GM06990 (cell line): ENCODE measurements around the gene STARD8.

Experiments used
- DNase-seq: peaks from one replicate; pipeline ENCODE4 v3.0.0-alpha.2; 2011; ENCODE audit not compliant: insufficient read length; ENCODE audit errors: extremely low read depth
- H3K27me3 ChIP-seq: replicated peaks from 2 replicates; pipeline ENCODE4 v1.6.0; 2011; ENCODE audit warnings: low read length; ENCODE audit not compliant: control insufficient read depth, insufficient read depth
- H3K36me3 ChIP-seq: 2 replicates; pipeline ENCODE4 v1.5.1; 2011; ENCODE audit warnings: low read length; ENCODE audit not compliant: control insufficient read depth, insufficient read depth
- H3K4me3 ChIP-seq: replicated peaks from 2 replicates; pipeline ENCODE4 v1.5.1; 2011; ENCODE audit warnings: low read depth, mild to moderate bottlenecking, control low read depth, low read length
- TF ChIP-seq, protein P1 (sequence below): IDR thresholded peaks from 2 replicates; pipeline ENCODE4 v1.5.1; 2011; ENCODE audit warnings: low read length, control low read depth, mild to moderate bottlenecking, inconsistent platforms; ENCODE audit not compliant: insufficient read depth, poor library complexity, severe bottlenecking

Gene STARD8

DNA sequence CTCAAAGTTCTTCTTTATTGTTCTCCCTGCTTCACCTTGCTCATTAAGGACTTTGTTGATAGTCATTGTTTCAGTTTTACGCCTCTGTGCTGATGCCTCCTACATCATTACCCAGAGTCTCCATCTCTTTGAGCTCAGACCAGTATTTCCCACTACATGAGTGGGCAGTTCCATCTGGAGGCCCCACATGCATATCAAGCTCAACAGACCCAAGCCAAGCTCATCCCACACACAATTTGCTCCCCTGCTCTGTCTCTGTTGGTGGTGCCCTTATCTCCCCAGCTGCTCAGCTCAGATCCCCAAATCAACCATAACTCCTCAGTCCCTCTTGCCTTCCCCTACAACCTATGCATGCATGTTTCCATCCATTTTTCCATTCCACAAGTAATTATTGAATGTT, 96.3 kb downstream of the STARD8 start:
- TF ChIP-seq, protein P1, sequence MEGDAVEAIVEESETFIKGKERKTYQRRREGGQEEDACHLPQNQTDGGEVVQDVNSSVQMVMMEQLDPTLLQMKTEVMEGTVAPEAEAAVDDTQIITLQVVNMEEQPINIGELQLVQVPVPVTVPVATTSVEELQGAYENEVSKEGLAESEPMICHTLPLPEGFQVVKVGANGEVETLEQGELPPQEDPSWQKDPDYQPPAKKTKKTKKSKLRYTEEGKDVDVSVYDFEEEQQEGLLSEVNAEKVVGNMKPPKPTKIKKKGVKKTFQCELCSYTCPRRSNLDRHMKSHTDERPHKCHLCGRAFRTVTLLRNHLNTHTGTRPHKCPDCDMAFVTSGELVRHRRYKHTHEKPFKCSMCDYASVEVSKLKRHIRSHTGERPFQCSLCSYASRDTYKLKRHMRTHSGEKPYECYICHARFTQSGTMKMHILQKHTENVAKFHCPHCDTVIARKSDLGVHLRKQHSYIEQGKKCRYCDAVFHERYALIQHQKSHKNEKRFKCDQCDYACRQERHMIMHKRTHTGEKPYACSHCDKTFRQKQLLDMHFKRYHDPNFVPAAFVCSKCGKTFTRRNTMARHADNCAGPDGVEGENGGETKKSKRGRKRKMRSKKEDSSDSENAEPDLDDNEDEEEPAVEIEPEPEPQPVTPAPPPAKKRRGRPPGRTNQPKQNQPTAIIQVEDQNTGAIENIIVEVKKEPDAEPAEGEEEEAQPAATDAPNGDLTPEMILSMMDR: no peak

DNA sequence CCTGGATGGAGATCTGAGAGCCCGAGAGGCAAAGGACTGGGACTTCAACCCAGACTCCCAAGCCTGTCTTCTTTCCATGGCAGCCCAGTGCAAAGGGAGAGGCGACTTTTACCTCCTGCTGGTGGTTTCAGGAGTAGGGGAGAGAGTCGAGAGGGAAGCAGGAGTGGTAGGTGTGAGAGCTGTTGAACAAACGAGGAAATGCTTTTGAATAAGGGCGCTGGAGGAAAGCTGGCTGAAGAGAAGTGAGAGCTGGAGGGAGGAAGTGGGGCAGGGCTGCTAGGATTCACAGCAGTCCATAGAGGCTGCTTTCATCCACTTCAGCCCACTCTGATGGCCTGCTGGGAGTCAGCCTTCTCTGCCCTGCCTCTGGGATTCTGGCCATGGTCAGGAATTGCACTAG, 99.5 kb downstream of the STARD8 start:
- DNase-seq: no peak
- H3K27me3 ChIP-seq: no peaks in the 10 kb centered on the region
- TF ChIP-seq, protein P1: no peak
- no peak overlapping the region for H3K4me3 ChIP-seq
- no peaks in the 10 kb centered on the region for H3K36me3 ChIP-seq

More for the DNA sequence above, 96.3 kb downstream of the STARD8 start:
- H3K4me3 ChIP-seq: no peak overlapping the region
- DNase-seq: no peak
- H3K36me3 ChIP-seq: no peaks in the 10 kb centered on the region
- no peaks in the 10 kb centered on the region for H3K27me3 ChIP-seq

DNA sequence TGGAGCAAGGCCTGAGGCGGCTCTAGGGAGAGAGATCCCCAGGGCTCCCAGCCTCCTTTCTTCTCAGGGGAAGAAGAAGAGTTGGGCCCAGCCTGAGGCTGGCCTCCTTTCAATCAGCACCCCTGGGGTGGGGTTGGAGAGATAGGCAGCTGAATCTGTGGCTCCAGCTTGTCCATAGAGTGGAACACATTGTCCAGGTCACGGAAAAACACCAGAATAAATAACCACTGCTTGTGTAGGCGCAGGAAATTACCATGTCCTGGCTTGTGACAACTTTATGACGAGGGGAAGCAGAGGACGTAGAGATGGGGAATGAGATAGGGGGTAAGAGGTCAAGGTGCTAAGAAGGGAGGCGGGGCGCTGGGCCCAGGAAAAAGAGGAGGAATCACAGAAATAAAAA, 100.6 kb downstream of the STARD8 start:
- TF ChIP-seq, protein P1: no peak
- Histone ChIP-seq H3K27me3 (no peaks in the 10 kb centered on the region), H3K36me3 (no peaks in the 10 kb centered on the region), H3K4me3 (no peak overlapping the region)
- DNase-seq: no peak

DNA sequence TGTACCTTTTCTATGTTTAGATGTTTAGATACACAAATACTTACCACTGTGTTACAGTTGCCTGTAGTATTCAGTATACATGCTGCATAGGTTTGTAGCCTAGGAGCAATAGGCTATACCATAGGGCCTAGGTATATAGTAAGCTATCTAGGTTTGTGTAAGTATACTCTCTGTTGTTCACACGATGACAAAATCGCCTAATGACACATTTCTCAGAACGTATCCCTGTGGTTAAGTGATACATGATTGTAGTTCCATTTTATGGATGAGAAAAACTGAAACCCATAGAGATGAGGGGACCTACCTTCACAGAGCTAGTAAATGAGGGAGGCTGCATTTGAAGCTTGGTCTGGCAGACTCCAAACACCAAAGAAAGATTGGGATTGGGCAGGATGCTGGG, 102.0 kb downstream of the STARD8 start:
- TF ChIP-seq, protein P1: no peak
- Histone ChIP-seq H3K36me3 (no peaks in the 10 kb centered on the region), H3K4me3 (no peak overlapping the region), H3K27me3 (no peaks in the 10 kb centered on the region)
- no peak for DNase-seq

DNA sequence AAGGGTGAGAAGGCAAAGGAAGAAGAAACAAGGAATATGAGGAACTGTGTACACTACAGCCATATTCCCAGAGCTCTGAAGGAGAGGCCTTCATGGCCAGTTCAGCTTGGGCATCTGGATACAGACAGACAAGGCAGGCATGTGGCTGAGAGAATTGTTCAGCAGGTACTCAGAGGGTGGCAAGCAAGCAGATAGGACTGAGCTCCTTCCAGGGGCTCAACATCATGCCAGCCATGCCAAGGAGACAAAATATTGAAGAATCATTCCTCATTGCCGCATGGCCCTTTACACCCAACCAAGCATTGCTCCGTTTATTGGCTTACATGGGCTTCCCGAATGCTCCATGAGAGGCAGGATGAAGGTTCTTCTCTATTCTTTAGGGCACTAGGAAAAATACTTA, 102.8 kb downstream of the STARD8 start:
- DNase-seq: no peak
- TF ChIP-seq, protein P1: no peak
- no peaks in the 10 kb centered on the region for H3K27me3 ChIP-seq
- no peak overlapping the region for H3K4me3 ChIP-seq
- no peaks in the 10 kb centered on the region for H3K36me3 ChIP-seq

DNA sequence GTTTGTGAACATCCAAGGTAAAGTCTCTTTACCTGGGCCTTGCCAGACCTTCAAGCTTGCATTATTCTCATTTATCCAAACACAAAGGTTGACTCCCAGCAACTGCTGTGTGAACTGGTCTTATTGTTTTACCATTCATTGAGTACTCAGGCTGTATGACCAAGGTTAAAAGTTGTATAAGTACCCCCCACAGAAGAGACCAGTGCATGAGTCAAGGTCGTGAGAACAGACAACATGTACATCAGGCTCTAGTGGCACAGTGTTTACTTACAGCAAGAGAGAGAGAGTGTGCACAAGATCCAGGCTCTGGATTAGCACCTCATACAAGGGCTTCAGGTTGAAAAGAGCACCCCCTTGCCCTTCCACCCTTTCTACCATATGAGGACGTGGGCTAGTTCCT, 103.9 kb downstream of the STARD8 start:
- TF ChIP-seq, protein P1: no peak
- no peak for DNase-seq
- Histone ChIP-seq H3K4me3 (no peak overlapping the region), H3K36me3 (no peaks in the 10 kb centered on the region), H3K27me3 (no peaks in the 10 kb centered on the region)
